Brain microvascular endothelial cell (primary cell): ENCODE measurements around the gene TFDP1.

Source experiments
- DNase-seq: peaks from one replicate; pipeline ENCODE4 v3.0.0-alpha.2; 2020
- H3K27ac ChIP-seq: fragments of 250-450 bp; sonication (Bioruptor Pico); 2 replicates; pipeline ENCODE4 v1.5.1; 2020; ENCODE audit warnings: mild to moderate bottlenecking, moderate library complexity
- H3K27me3 ChIP-seq: fragments of 250-450 bp; sonication (Bioruptor Pico); replicated peaks from 2 replicates; pipeline ENCODE4 v1.5.1; 2020; ENCODE audit warnings: mild to moderate bottlenecking
- H3K36me3 ChIP-seq: fragments of 250-450 bp; sonication (Bioruptor Pico); replicated peaks from 2 replicates; pipeline ENCODE4 v1.5.1; 2020; ENCODE audit warnings: mild to moderate bottlenecking
- H3K4me3 ChIP-seq: 2 replicates; pipeline ENCODE4 v1.5.1; 2011; ENCODE audit warnings: low read depth, mild to moderate bottlenecking, control low read depth, low read length, moderate library complexity
- CTCF ChIP-seq: IDR thresholded peaks from 2 replicates; pipeline ENCODE4 v1.5.1; 2011; ENCODE audit warnings: low read depth, mild to moderate bottlenecking, moderate library complexity, low read length, control low read depth, inconsistent platforms; ENCODE audit errors: missing control alignments
- in situ Hi-C: cut with HindIII; loops from 2 replicates; pipeline ENCODE4 v1.10.0; 2017; ENCODE audit warnings: low sequenced_read_pairs, low pct_ligation_motif_present

TFDP1 gene

GRCh38 chr13:113670541-113670940, 86.0 kb downstream of the TFDP1 start:
- Histone ChIP-seq H3K4me3 (no peak overlapping the region), H3K27ac (no peak overlapping the region), H3K27me3 (no peaks in the 10 kb centered on the region), H3K36me3 (no peaks in the 10 kb centered on the region)
- no peak for DNase-seq
- in situ Hi-C loops, result no loop called here
- no peak for TF ChIP-seq CTCF

GRCh38 chr13:113671066-113672001, 86.8 kb downstream of the TFDP1 start:
- H3K27me3 ChIP-seq, result no peaks in the 10 kb centered on the region
- DNase-seq, result no peak
- H3K4me3 ChIP-seq, result no peak overlapping the region
- in situ Hi-C loops, result no loop called here
- no peak for TF ChIP-seq CTCF
- H3K27ac ChIP-seq, result no peak overlapping the region
- no peaks in the 10 kb centered on the region for H3K36me3 ChIP-seq

- H3K27ac ChIP-seq, result no peak overlapping the region
- in situ Hi-C loops, result no loop called here
- no peak for TF ChIP-seq CTCF
- H3K27me3 ChIP-seq, result no peaks in the 10 kb centered on the region
- no peak overlapping the region for H3K4me3 ChIP-seq
- H3K36me3 ChIP-seq, result no peaks in the 10 kb centered on the region
- no peak for DNase-seq
Observed at GRCh38 chr13:113672002-113672651, 87.6 kb downstream of the TFDP1 start.
